GM19025 (cell line): ENCODE results near the gene WWTR1.

Experiments used
- ATAC-seq: cut with Tn5 transposase; IDR thresholded peaks from one replicate; pipeline ENCODE4 v1.9.1; 2021; ENCODE audit warnings: mild to moderate bottlenecking, low read depth, moderate library complexity; ENCODE audit not compliant: unreplicated experiment

The WWTR1 gene

DNA sequence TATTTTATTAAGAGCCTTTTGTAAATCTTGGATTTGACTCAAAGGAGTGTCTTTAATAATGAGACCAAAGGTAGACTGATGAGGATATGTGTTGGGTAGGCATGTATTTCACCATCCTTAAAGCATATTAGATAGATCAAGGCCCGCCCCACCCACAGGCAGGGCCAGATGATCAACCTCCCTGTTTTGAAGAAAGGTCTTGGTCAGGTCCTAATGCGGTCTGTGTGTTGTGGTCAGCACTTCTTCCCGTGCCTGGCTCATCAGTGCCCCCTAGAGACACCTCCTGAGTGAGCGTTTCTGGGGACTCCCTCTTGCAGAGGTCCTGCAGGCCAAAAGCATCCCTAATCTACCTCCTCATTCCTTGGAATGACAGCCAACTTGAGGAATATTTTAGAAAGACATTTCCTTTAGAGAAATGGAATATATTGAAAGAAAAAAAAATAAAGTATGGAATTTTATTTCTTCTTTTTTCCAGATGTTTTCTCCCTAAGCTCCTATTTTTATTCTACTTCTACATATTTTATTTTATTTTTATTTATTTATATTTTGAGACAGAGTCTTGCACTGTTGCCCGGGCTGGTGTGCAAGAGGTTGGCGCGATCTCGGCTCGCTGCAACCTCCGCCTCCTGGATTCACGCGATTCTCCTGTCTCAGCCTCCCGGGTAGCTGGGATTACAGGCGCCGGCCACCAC lies 177.4 kb downstream of the WWTR1 start:
- peak; percentile 91 for ATAC-seq

- ATAC-seq, result no peak
These were observed 178.1 kb downstream of the WWTR1 start for GRCh38 chr3:149479621-149480325.

- no peak for ATAC-seq
These were observed 181.6 kb downstream of the WWTR1 start for GRCh38 chr3:149476225-149476624.

GRCh38 chr3:149475451-149476060 lies 182.3 kb downstream of the WWTR1 start:
- ATAC-seq, result no peak

- no peak for ATAC-seq
These were observed 183.5 kb downstream of the WWTR1 start, which contains the start of gene TM4SF4 for GRCh38 chr3:149474250-149474817. Gene TM4SF4, plus strand, starts transcription at chr3:149474697. Its CDS starts 181 bp downstream, at chr3:149474878.

DNA sequence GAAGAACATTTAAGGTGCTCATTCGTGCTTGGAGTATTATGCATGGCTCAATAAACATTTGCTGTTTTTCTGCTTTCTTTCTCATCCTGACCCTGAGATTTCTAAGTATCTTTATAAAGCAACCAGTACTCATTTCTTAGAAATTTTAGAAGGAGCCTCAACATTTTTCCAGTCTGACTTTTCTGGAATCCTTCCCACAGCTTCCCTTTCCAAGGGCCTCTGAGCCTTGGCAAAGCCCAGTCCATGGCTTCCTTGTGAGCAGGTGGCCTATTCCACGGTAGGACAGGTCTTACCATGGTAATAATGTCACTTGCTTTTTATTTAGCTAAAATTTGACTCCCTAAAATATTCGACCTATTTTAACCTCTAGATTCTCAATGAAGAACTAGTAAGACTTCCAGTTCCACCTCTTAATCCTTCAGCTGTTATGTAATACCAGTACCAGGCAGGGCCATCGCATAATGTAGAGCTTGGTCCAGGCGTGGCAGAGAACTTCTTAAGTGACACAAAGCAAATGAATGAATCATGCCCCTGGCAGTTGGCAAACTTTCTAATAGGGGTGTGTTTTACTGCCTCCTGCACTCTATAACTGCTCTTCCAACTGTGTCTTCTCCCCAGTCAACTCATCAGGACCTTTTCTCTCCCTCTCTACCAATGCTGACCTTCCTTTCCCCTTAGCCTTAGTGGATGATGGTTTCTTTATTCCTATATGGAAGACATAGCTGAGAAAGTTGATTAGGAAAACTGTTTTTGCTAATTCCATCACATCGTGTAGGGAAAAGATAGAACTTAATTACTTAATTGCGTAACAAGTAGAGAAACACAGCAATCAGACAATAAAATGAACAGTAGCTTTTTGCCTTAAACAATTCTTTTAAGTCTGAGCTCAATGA lies 184.2 kb downstream of the WWTR1 start:
- ATAC-seq, result no peak

DNA sequence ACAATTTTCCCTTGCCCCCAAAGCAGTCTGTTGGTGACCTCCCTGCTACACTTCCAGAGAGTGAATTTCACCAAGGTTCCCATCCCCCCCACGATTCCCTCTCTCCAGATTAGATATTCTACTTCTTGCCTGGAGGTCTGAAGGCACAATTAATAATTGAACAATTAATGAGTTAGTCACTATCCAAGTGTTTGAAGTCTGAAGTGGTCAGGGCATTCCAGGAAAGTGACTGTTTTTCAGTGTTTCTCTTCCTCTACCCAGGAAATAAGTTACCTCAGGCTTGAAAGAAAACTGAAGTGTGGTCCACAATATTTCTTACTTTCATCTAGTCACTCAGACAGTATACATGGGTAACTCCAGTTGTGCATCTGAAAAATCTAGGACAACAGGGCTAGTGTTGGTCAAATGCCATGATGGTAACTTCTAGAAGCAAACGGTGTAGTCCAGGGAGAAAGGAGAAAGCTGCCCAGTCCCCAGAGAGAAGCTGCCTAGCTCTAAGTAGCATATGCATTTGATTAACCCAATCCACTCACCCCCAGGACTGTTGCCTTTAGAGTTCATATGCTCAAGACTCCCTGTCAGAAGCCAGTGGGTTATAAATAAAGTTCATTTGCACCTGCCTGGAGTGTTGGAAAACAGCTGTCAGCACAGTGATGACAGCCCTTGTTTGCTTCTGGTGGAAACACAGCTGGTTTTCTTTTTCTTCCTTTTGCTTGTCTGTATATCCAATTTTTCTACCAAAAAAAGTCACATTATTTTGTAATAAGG lies 185.6 kb downstream of the WWTR1 start:
- no peak for ATAC-seq

DNA sequence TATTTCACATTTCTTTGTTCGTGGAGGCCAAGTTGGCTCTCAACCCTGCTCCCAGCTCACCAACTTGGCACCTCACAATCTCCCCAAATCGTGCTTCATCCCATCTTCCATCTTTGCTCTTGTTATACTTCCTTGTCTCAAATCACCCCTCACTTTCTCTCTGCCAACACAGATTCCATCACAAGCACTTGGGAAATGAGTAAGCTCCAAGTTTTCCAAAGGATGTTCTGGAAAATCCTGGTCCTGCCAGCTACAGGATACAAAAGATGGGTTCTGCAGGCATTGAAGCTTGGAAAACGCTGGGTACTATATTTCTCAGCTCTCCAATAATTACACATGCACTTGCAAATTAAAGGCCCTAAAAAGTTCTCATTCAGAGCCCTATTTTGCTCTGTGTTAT lies 187.4 kb downstream of the WWTR1 start:
- no peak for ATAC-seq

DNA sequence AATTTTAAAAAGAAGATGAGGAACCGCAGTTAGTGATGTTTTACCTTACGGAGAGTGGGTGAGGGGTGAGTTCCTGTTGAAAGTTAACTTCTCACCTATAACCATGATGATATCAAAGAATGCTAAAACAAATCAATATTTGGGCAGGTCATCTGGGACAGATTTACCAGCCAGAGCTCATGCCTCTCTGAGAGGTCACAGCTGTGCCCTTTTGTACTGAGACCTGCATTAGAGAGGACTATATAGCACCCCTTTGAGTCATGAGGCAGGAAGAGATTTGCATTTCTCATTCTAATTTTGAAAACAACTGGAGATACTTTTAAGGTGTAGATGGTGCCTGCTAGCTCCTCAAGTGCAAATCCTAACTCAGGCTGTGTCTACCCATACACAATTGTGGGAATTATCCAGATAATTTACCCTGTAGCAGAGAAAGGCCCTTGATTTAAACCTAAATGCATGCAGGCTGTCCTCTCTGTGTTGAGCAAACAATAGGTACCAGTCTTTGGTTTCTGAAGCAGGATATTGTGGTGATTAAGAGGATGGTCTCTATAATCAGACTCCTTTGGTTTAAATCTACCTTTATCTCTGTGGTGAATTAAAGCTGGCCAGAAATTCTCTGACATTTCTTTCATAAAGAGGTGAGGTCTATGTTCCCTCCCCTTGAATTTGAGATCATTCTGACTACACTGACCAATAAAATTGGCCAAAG lies 189.2 kb downstream of the WWTR1 start:
- ATAC-seq, result peak; percentile 87
